MCF 10A (cell line): ENCODE results near the gene RPRD1A. TPM values are rescaled to one million over a fixed set of nuclear protein-coding genes. Genes with fewer than 3 reads are reported as not detected.
"Not testable (repeated sequence)": the region's sequence is repeated elsewhere in the genome, so short reads cannot be mapped to it uniquely, and the experiment has no call there.

Experiments used
- BruUV-seq: library from RNA; stranded (reverse); fragments of 400-500 nt; replicated peaks from 2 replicates; lab custom pipeline; 2021; lab: Mats Ljungman, UMichigan
- CTCF ChIA-PET: fragments of 300-600 bp; sonication (Branson Sonifier 250); formaldehyde crosslinking; extraction: SDS; loops from one replicate; lab custom pipeline; 2021; ENCODE audit warnings: antibody characterized with exemption, inconsistent platforms; lab: Yijun Ruan, JAX
- POLR2A ChIA-PET: fragments of 300-600, 350-650 bp; sonication (Branson Sonifier 250); formaldehyde crosslinking; extraction: SDS; loops from one replicate; lab custom pipeline; 2020; ENCODE audit warnings: antibody characterized with exemption, inconsistent platforms; lab: Yijun Ruan, JAX
- DNase-seq: peaks from one replicate; pipeline ENCODE4 v3.0.0-alpha.2; 2018; ENCODE audit not compliant: unreplicated experiment
- H3K27ac Mint-ChIP-seq: one replicate; pipeline ENCODE4 v1.8.0; 2022; ENCODE audit warnings: mild to moderate bottlenecking, low read depth, mixed read lengths; ENCODE audit not compliant: unreplicated experiment
- H3K27me3 Mint-ChIP-seq: one replicate; pipeline ENCODE4 v1.8.0; 2022; ENCODE audit warnings: mixed read lengths; ENCODE audit not compliant: insufficient read depth, unreplicated experiment
- H3K36me3 Mint-ChIP-seq: one replicate; pipeline ENCODE4 v1.8.0; 2022; ENCODE audit warnings: mild to moderate bottlenecking, moderate library complexity, mixed read lengths; ENCODE audit not compliant: insufficient read depth, unreplicated experiment
- H3K4me1 Mint-ChIP-seq: one replicate; pipeline ENCODE4 v1.8.0; 2022; ENCODE audit warnings: mixed read lengths; ENCODE audit not compliant: insufficient read depth, unreplicated experiment
- H3K4me3 Mint-ChIP-seq: one replicate; pipeline ENCODE4 v1.8.0; 2022; ENCODE audit warnings: mild to moderate bottlenecking, moderate library complexity, mixed read lengths; ENCODE audit not compliant: unreplicated experiment
- H3K9me3 Mint-ChIP-seq: one replicate; pipeline ENCODE4 v1.8.0; 2022; ENCODE audit warnings: mixed read lengths; ENCODE audit not compliant: unreplicated experiment
- CTCF ChIP-seq: fragments of 200-600 bp; IDR thresholded peaks from one replicate; pipeline ENCODE4 v1.8.0; 2022; ENCODE audit warnings: antibody characterized with exemption, mild to moderate bottlenecking; ENCODE audit not compliant: unreplicated experiment
- intact Hi-C: fragments of 100-400 bp; cut with micrococcal nuclease; formaldehyde crosslinking; loops from 2 replicates; pipeline ENCODE4 v1.14.1; 2022
- total RNA-seq: library from RNA; stranded (reverse); gene quantifications from 2 replicates; pipeline ENCODE4 v1.2.3, GENCODE V29; 2022

The RPRD1A gene
- total RNA-seq, 1 experiment from 2014 or later: 89.1 TPM

GRCh38 chr18:35969676-35970075 is 97.7 kb downstream of the RPRD1A start:
- H3K4me1 Mint-ChIP-seq: peaks cover 32% of the 10 kb centered on the region
- POLR2A ChIA-PET: interaction anchor here (0.7 to 1.2 kb wide), 3 partner anchors 159 to 729 kb away, joined by 3 read pairs; partner anchors contain the start of genes ELP2, SLC39A6 and ZNF397
- CTCF ChIA-PET: interaction anchor here (0.6 to 1.0 kb wide), 4 partner anchors 18 to 1959 kb away, joined by 3 to 4 read pairs (median 3); no protein-coding TSS in a partner anchor
- no TSS peak for BruUV-seq
- H3K36me3 Mint-ChIP-seq: peaks cover 12% of the 10 kb centered on the region
- H3K27me3 Mint-ChIP-seq: no peaks in the 10 kb centered on the region
- intact Hi-C loops: no loop called here
- H3K27ac Mint-ChIP-seq: no peak overlapping the region
- no peaks in the 10 kb centered on the region for H3K9me3 Mint-ChIP-seq
- no peak for DNase-seq
- TF ChIP-seq CTCF: no peak
- H3K4me3 Mint-ChIP-seq: no peak overlapping the region

GRCh38 chr18:35968278-35968880 is 99.0 kb downstream of the RPRD1A start:
- H3K9me3 Mint-ChIP-seq: no peaks in the 10 kb centered on the region
- no peak for DNase-seq
- no peak overlapping the region for H3K4me3 Mint-ChIP-seq
- intact Hi-C loops: no loop called here
- ChIA-PET CTCF (interaction anchor here (1.0 kb wide), 1 partner anchor 18 kb away, joined by 3 read pairs; no protein-coding TSS in a partner anchor), POLR2A (interaction anchor here (0.7 kb wide), 2 partner anchors 9 to 18 kb away, joined by 3 read pairs; no protein-coding TSS in a partner anchor)
- H3K36me3 Mint-ChIP-seq: peaks cover 4% of the 10 kb centered on the region
- peaks cover 23% of the 10 kb centered on the region for H3K4me1 Mint-ChIP-seq
- no peaks in the 10 kb centered on the region for H3K27me3 Mint-ChIP-seq
- H3K27ac Mint-ChIP-seq: no peak overlapping the region
- no TSS peak for BruUV-seq
- TF ChIP-seq CTCF: no peak

- H3K4me1 Mint-ChIP-seq: peaks cover 20% of the 10 kb centered on the region
- BruUV-seq, H3K27me3 Mint-ChIP-seq, H3K27ac Mint-ChIP-seq, H3K9me3 Mint-ChIP-seq, H3K4me3 Mint-ChIP-seq, H3K36me3 Mint-ChIP-seq, intact Hi-C loops, DNase-seq: not testable (repeated sequence)
- ChIA-PET POLR2A (interaction anchor here (0.7 kb wide), 2 partner anchors 8 to 18 kb away, joined by 3 read pairs; no protein-coding TSS in a partner anchor), CTCF (interaction anchor here (1.0 kb wide), 1 partner anchor 17 kb away, joined by 3 read pairs; no protein-coding TSS in a partner anchor)
Measured at GRCh38 chr18:35967866-35968265, 99.5 kb downstream of the RPRD1A start.

DNA sequence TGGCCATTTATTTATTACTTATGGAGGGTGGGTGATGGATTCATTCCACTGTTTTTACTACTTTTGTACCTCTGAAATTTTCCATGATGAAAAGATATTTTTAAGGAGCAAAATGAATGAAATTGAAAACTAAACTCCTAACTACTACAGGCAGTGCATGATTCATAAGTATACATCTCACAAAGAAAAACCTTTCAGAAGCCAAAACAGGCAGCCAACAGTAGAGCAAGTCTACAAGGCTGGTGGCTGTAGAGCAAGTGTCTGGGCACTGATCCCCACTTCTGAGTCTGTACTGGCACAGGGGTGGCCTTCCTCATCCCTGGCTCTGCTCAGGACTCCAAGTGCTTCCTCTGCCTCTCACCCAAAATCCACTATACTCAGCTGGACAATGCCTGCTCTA is 103.0 kb downstream of the RPRD1A start:
- BruUV-seq: no TSS peak
- DNase-seq: no peak
- no peak for TF ChIP-seq CTCF
- peaks cover 5% of the 10 kb centered on the region for H3K27me3 Mint-ChIP-seq
- ChIA-PET POLR2A (no interaction called here), CTCF (no interaction called here)
- H3K36me3 Mint-ChIP-seq: no peaks in the 10 kb centered on the region
- H3K27ac Mint-ChIP-seq: no peak overlapping the region
- H3K4me1 Mint-ChIP-seq: no peaks in the 10 kb centered on the region
- H3K9me3 Mint-ChIP-seq: no peaks in the 10 kb centered on the region
- no peak overlapping the region for H3K4me3 Mint-ChIP-seq
- intact Hi-C loops: no loop called here
